GM12865 (cell line): ENCODE measurements around the gene AP5M1.
A peak's percentile ranks its signal among the peaks of the same experiment; 100 is the strongest.
"Not testable (repeated sequence)": the region's sequence is repeated elsewhere in the genome, so short reads cannot be mapped to it uniquely, and the experiment has no call there.

ENCODE experiments used
- DNase-seq: peaks from one replicate; pipeline ENCODE4 v3.0.0; 2010; ENCODE audit warnings: low read depth
- H3K4me3 ChIP-seq: 2 replicates; pipeline ENCODE4 v1.5.1; 2011; ENCODE audit warnings: mild to moderate bottlenecking, low read depth, low read length, control low read depth
- CTCF ChIP-seq: IDR thresholded peaks from 2 replicates; pipeline ENCODE4 v1.5.1; 2011; ENCODE audit warnings: low read length, control low read depth, low read depth, inconsistent platforms; ENCODE audit not compliant: insufficient read depth; ENCODE audit errors: missing control alignments

AP5M1 gene

GRCh38 chr14:57244106-57244505 lies 24.7 kb upstream of the AP5M1 start:
- DNase-seq = no peak
- no peak for TF ChIP-seq CTCF
- H3K4me3 ChIP-seq = no peak overlapping the region

DNA sequence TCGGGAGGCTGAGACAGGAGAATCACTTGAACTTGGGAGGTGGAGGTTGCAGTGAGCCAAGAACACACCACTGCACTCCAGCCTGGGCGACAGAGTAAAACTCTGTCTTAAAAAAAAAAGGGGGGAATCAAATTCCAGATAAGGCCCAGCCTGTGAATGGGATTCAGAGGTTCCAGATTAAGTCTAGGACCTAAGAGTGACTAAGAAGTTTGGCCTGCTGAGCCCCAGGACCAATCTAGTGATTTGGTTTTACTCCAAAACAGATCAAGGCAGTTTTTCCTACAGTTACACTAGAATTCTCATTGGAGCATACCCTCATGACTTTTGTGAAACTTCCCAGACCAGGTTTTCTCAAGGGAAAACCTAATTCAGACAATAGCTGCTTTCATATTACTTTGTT lies 22.8 kb upstream of the AP5M1 start:
- no peak for TF ChIP-seq CTCF
- DNase-seq = no peak
- no peak overlapping the region for H3K4me3 ChIP-seq

GRCh38 chr14:57246933-57247657 lies 21.7 kb upstream of the AP5M1 start:
- no peak for TF ChIP-seq CTCF
- DNase-seq = no peak
- H3K4me3 ChIP-seq = no peak overlapping the region

DNA sequence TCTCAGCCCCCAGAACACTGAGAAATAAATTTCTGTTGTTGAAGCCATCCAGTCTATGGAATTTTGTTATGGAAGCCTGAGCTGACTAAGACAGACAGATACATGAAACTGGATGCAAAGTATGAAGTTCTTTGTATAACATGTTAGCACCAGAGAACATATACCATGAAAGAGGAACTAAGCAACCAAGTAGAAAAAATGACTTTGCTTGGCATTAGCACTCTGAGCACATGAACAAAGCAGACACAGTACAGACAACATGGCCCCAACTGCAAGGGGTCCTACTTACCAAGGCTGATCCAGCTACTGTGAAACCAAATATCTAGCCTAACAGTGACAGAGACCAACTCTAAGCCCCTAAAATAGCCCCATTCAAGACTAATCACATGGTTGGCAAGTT lies 13.9 kb upstream of the AP5M1 start:
- DNase-seq = peak; percentile 6
- TF ChIP-seq CTCF = no peak
- H3K4me3 ChIP-seq = no peak overlapping the region

DNA sequence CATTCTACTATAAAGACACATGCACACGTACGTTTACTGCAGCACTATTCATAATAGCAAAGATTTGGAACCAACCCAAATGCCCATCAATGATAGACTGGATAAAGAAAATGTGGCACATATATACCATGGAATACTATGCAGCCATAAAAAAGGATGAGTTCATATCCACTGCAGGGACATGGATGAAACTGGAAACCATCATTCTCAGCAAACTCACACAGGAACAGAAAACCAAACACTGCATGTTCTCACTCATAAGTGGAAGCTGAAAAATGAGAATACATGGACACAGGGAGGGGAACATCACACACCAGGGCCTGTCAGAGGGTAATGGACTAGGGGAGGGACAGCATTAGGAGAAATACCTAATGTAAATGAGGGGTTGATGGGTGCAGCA lies 10.6 kb upstream of the AP5M1 start:
- DNase-seq, H3K4me3 ChIP-seq: not testable (repeated sequence)

DNA sequence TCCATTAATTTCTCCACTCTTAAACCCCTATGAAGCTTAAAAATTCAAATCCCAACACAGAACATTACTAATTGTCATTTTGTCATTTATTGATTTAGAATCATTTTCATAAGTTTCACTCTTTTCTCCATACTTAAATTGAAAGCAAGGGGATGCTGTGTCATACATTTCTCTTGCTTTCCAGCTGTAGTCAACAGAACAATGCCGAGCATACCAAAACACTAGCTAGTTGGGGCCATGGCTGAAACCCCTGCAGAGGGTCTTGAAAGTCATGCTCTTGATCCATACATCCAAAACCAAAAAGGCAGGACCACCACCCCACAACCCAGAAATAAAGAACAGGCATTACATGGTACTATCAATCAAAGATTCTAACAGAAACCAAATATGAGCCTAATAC lies 9.1 kb upstream of the AP5M1 start:
- H3K4me3 ChIP-seq = no peak overlapping the region
- DNase-seq = no peak
- TF ChIP-seq CTCF = no peak

GRCh38 chr14:57261604-57262003 lies 7.2 kb upstream of the AP5M1 start:
- DNase-seq = no peak
- H3K4me3 ChIP-seq = no peak overlapping the region
- no peak for TF ChIP-seq CTCF

- no peak overlapping the region for H3K4me3 ChIP-seq
- no peak for DNase-seq
- no peak for TF ChIP-seq CTCF
Measured at GRCh38 chr14:57262117-57262516, 6.7 kb upstream of the AP5M1 start.
